ENCODE results near the gene AMY1C. TPM values are rescaled to one million over a fixed set of nuclear protein-coding genes. Genes with fewer than 3 reads are reported as not detected.
A peak's percentile ranks its signal among the peaks of the same experiment; 100 is the strongest.
"Not testable (repeated sequence)": the region's sequence is repeated elsewhere in the genome, so short reads cannot be mapped to it uniquely, and the experiment has no call there.

AMY1C gene
- not detected for polyA plus RNA-seq (ENCODE audit: insufficient read length)
- long read RNA-seq, donor 1: 0 reads
- long read RNA-seq, donor 2: 0 reads
- long read RNA-seq, donor 3: 0 reads
- long read RNA-seq, donor 4: 0 reads
- long read RNA-seq, donor 5: 0 reads
- long read RNA-seq, donor 6: 0 reads
- long read RNA-seq, donor 7: 0 reads
- long read RNA-seq, donor 8: 0 reads

DNA sequence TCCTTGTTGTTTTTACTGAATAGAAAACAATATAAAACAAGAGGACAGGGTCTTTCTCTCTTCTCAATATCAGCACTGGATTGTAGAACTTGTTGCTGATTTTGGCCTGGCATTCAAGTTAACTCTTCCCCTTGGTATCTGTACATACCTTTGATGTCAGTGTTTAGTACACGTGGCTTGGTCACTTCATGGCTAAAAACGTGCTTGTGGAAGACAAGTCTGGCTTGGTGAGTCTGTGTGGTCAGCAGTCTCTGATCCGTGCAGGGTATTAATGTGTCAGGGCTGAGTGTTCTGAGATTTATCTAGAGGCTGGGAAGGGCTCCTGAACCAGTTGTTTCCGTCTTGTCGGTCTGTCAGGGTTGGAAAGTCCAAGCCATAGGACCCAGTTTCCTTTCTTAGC lies at the start of gene AMY1C:
Gene AMY1C (plus strand): TSS at position 301 of the 400 bp plus-strand sequence. CDS start 572 bp downstream, outside the sequence.
- DNase-seq: not testable (repeated sequence)

GRCh38 chr1:103700669-103701068 lies 49.0 kb upstream of the AMY1C start:
- not testable (repeated sequence) for DNase-seq

- not testable (repeated sequence) for DNase-seq
These were observed 48.4 kb upstream of the AMY1C start for GRCh38 chr1:103701256-103701655.

- not testable (repeated sequence) for DNase-seq
These were observed 42.0 kb upstream of the AMY1C start for GRCh38 chr1:103707670-103708069.

DNA sequence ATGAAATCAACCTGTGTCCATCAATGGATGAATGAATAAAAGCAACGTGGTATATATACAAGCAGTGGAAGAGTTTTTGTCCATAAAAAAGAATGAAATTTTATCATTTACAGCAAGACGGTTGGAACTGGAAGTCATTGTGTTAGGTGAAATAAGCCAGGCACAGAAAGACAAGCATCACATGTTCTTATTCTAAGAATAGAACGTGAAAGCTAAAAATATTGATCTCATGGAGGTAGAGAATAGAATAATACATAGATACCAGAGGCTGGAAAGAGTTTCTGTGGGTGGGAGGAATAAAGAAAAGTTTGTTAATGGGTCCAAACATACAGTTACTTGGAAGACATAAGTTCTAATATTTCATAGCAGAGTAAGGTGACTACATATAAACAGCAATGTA lies 39.3 kb upstream of the AMY1C start:
- not testable (repeated sequence) for DNase-seq

GRCh38 chr1:103717404-103717803 lies 32.3 kb upstream of the AMY1C start:
- not testable (repeated sequence) for DNase-seq

DNA sequence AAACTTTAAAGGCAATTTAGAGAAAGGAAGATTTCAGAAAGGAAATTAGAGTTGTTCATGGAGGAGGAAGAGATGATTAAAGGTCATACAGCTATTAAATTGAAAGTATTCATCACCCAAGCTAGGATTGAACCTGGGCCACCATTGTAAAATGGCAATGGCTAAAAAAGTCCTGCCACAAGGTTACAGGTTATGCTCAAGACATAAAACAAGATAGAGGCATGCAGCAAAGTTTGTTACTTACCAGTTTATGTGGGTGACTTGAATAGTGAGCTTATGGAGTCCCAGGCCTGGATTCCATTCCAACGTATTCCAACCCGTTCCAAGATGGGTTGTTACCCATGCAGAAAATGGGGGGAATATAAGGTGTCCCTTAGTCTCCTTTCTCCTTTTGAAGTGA lies 28.2 kb upstream of the AMY1C start:
- DNase-seq: not testable (repeated sequence)

- not testable (repeated sequence) for DNase-seq
These were observed 14.4 kb upstream of the AMY1C start for GRCh38 chr1:103735334-103735733.

DNA sequence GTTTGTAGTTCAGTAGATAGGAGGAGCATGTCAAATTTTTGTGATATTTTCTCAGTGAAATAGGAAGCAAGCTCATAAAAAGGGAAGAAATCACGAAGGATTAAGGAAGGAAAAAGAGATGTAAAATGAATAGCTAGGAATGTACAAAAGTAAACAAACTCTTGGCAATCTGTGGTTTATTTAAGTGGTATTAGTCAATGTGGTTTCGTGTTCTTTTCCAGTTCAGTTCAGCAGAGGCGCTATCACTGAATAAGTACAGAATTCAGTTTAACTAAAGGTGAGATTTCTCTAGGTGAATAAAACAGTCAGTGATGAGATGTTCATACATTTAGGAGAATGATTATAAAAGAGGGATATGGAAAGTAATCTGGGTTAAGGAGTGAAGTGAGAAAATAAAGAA lies 11.7 kb upstream of the AMY1C start:
- not testable (repeated sequence) for DNase-seq

DNA sequence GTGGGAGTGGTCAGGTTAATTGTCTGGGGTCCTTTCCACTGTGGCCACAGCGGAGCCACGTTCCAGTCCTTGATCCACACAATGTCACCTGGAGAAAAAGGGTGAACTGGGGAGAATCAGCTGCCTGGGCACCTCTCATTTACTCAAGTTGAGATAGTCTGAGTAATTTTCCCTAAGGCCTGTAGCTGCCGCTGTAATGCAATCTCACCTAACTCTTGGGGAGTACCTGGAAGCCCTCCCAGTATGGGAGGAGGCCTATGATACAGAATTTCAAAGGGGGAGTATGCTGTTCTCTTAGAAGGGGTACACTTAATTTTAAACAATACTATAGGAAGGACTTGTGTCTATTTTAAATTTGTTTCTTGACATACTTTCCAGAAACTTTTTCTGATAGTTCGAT lies 5.2 kb upstream of the AMY1C start:
- not testable (repeated sequence) for DNase-seq

DNA sequence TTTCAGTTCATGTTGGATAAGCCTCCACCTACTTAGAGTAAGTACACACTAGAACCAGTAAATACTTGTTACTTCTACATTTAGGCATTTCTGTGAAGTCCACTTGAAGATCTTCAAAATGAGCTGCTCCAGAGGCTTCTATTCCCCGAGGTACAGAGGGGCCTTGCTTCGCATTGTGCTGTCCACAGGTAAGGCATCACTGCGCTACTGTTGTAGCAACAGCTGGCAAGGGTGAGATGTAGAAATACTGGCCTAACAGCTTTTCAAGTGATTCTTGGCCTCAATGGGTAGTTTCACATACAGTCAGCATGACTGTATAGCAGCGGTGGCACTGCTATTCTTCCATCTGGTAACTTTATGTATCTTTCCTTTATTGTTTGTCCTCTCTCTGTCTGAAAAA lies 4.7 kb upstream of the AMY1C start:
- DNase-seq: not testable (repeated sequence)

DNA sequence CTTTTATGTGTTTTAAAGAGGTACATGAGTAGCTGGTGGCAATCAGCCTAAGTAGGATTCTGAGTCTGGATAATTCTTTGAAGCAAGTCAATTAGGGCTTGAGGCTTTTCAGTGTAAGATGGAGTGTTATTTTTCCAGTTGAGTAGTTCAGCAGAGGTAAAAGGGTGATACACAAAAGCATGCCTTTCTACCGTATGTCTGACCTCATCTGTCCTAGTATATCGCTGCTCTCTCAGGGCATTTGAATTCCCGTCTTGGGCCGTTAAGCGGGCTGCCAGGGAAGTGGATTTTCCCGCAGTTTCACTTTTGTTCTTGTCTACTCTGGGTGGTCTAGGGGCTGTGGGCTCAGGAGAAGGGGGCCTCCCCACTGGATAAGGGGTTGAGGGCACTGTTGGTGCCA lies 1.4 kb upstream of the AMY1C start:
- DNase-seq: not testable (repeated sequence)

DNA sequence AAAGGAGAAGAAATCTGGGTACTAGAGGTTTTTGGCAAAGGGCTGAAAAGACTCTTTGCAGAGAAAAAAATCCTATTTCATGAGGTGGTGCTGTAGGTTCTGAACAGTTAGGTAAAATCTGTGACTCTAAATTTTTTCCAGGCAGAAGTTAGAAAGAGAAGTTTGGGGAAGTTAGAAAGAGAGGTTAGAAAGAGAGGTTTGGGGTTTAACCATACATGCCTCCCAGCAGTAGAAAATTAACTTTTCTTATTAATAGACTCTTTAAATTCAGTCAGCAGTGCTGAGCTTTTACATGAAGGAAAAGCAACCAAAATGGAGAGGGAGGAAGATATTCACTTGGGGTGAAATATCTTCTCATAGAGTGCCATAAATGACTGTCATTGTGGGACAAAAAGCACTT lies 12.2 kb downstream of the AMY1C start:
- DNase-seq: no peak

DNA sequence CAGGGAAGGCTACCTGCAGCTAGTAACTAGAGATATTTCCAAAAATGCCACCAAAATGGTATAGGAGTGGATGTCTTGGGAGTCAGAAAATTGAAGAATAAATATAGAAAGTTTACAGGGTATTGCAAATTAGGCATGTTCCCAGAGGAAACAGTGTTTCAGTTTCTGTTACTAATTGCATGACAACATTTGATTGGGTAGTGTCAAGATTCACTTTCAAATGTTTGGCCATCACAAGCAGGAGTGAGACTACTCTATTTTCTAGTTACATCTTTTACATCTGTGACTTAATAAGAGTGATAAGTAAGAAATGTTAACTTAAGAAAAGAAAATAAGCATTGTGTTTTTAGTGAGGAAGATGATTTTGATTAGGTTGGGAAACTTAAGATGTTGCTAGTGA lies 30.2 kb downstream of the AMY1C start:
- no peak for DNase-seq

DNA sequence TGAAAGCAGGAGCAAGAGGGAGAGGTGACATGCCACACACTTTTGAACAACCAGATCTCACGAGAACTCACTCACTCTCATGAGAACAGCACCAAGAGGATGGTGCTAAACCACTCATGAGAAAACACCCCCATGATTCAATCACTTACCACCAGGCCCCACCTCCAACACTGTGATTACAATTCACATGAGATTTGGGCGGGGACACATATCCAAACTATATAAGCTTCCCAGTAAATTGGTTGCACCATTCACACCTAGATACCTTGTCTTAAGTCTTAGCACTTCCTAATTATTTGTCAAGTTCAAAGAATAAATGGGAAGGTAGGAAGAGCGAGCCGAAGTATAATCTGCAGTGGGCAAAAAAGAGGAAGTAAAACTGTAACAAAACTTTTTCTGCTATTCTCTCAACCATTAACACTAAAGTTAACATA lies 34.3 kb downstream of the AMY1C start:
- DNase-seq: no peak

DNA sequence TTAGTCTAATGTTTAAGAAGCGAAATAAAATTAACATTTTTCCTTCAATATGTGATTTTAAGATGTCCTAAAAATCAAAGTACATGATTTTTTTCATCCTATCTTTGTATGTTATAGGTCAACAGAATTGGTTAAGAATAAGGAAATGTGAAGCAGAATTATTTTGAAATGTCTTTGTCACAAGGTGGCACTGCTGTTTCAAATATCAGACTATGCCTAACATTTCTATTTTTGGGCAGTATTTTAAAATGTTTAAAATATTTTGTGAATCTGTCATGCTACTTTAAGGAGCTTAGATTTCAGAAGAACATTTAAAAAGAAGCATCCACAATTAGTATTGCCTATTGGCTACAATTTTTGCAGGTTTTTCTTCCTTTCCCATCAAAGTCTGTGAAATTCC lies 38.7 kb downstream of the AMY1C start:
- peak; percentile 0 for DNase-seq

GRCh38 chr1:103790172-103790571 lies 40.5 kb downstream of the AMY1C start:
- DNase-seq: no peak

Other genes with a start within 250 kb of the AMY1C start
- gene RNPC3, start 224.2 kb upstream of the AMY1C start, polyA plus RNA-seq (ENCODE audit: insufficient read length): 109 TPM
- gene AMY2B, start 178.3 kb upstream of the AMY1C start, polyA plus RNA-seq (ENCODE audit: insufficient read length): 75.7 TPM
- 0.53 TPM for gene AMY2A, start 132.5 kb upstream of the AMY1C start, polyA plus RNA-seq (ENCODE audit: insufficient read length)
- gene AMY1A, start 94.1 kb upstream of the AMY1C start, polyA plus RNA-seq (ENCODE audit: insufficient read length): not detected
- gene AMY1B, start 53.7 kb upstream of the AMY1C start, polyA plus RNA-seq (ENCODE audit: insufficient read length): not detected